K562 (cell line): Measurements from ENCODE around the gene IL4I1. TPM values are rescaled to one million over a fixed set of nuclear protein-coding genes. Genes with fewer than 3 reads are reported as not detected.

Experiments used
- AFF4 ChIP-seq: sonication (generic); formaldehyde crosslinking; IDR thresholded peaks from 2 replicates; pipeline ENCODE4 v1.8.0; 2023; ENCODE audit warnings: mild to moderate bottlenecking, missing genetic modification reagents
- ARID1B ChIP-seq: fragments of 450-650 bp; IDR thresholded peaks from 2 replicates; pipeline ENCODE4 v1.6.1; 2016; ENCODE audit warnings: antibody characterized with exemption, mild to moderate bottlenecking, inconsistent platforms
- BCL6 ChIP-seq: fragments of 250-450 bp; sonication (Bioruptor Pico); IDR thresholded peaks from 2 replicates; pipeline ENCODE4 v1.4.0; 2020
- BHLHE40 ChIP-seq: IDR thresholded peaks from 2 replicates; pipeline ENCODE4 v1.6.1; 2011; ENCODE audit warnings: low read length, improper control_type of control experiment
- BMI1 ChIP-seq: fragments of 150-350 bp; IDR thresholded peaks from 2 replicates; pipeline ENCODE4 v1.6.1; 2014; ENCODE audit warnings: low read length
- CEBPG ChIP-seq, 3 experiments: fragments of 200-800 bp in 1 of 3; sonication (Bioruptor generic) in 1 of 3; sonication (generic) in 1 of 3; formaldehyde crosslinking in 1 of 3; IDR thresholded peaks in 2 of 3; conservative IDR thresholded peaks in 1 of 3; 2 replicates each; pipeline versions ENCODE4 v1.6.1 to v1.8.0; 2016 to 2022; ENCODE audit warnings: missing compliant biosample characterization in 2 of 3, missing genetic modification characterization in 2 of 3, mild to moderate bottlenecking in 1 of 3, missing genetic modification reagents in 1 of 3
- DACH1 ChIP-seq: fragments of 450-650 bp; IDR thresholded peaks from 2 replicates; pipeline ENCODE4 v1.6.1; 2018; ENCODE audit not compliant: partially characterized antibody
- EWSR1 ChIP-seq: fragments of 450-650 bp; IDR thresholded peaks from 2 replicates; pipeline ENCODE4 v1.6.1; 2018; ENCODE audit warnings: borderline replicate concordance, mild to moderate bottlenecking, low read depth, moderate library complexity; ENCODE audit not compliant: partially characterized antibody
- FOXM1 ChIP-seq, 2 experiments: fragments of 450-650 bp in 1 of 2; sonication (generic) in 1 of 2; formaldehyde crosslinking in 1 of 2; IDR thresholded peaks; 2 replicates each; pipeline versions ENCODE4 v1.6.1 to v1.9.0; 2017 to 2022; ENCODE audit warnings: low read depth in 2 of 2, mild to moderate bottlenecking in 2 of 2, missing genetic modification reagents in 1 of 2, moderate library complexity in 1 of 2
- HES1 ChIP-seq: fragments of 450-650 bp; IDR thresholded peaks from 2 replicates; pipeline ENCODE4 v1.6.1; 2016; ENCODE audit warnings: low read depth, mild to moderate bottlenecking, moderate library complexity
- HMG20A ChIP-seq: fragments of 450-650 bp; formaldehyde crosslinking; conservative IDR thresholded peaks from 2 replicates; pipeline ENCODE4 v1.4.0; 2020; ENCODE audit warnings: mild to moderate bottlenecking, mixed read lengths
- HNRNPUL1 ChIP-seq: fragments of 200-400 bp; formaldehyde crosslinking; IDR thresholded peaks from 2 replicates; pipeline ENCODE4 v1.6.1; 2017; ENCODE audit warnings: low read length
- NR3C1 ChIP-seq: sonication (generic); formaldehyde crosslinking; IDR thresholded peaks from 2 replicates; pipeline ENCODE4 v1.8.1; 2022; ENCODE audit warnings: missing genetic modification reagents
- POLR2AphosphoS5 ChIP-seq: IDR thresholded peaks from 2 replicates; pipeline ENCODE4 v1.6.1; 2011; ENCODE audit warnings: mild to moderate bottlenecking, low read depth, low read length, moderate library complexity; ENCODE audit not compliant: control insufficient read depth, insufficient read depth
- PTBP1 ChIP-seq: fragments of 200-400 bp; formaldehyde crosslinking; IDR thresholded peaks from 2 replicates; pipeline ENCODE4 v1.6.1; 2017; ENCODE audit warnings: low read depth, low read length
- TARDBP ChIP-seq: fragments of 450-650 bp; IDR thresholded peaks from 2 replicates; pipeline ENCODE4 v1.6.1; 2016
- ZKSCAN1 ChIP-seq: fragments of 150-350 bp; IDR thresholded peaks from 2 replicates; pipeline ENCODE4 v1.6.1; 2016; ENCODE audit warnings: low read depth, low read length
- ZNF175 ChIP-seq: fragments of 200-800 bp; sonication (Bioruptor generic); IDR thresholded peaks from 2 replicates; pipeline ENCODE4 v1.6.1; 2016; ENCODE audit warnings: low read depth, mild to moderate bottlenecking, missing genetic modification characterization, missing compliant biosample characterization
- ZNF212 ChIP-seq: fragments of 450-650 bp; formaldehyde crosslinking; IDR thresholded peaks from 2 replicates; pipeline ENCODE4 v1.4.0; 2020; ENCODE audit warnings: mild to moderate bottlenecking
- ZNF551 ChIP-seq: fragments of 250-450 bp; sonication (Bioruptor Pico); IDR thresholded peaks from 2 replicates; pipeline ENCODE4 v1.5.0; 2021; ENCODE audit warnings: mild to moderate bottlenecking, moderate library complexity
- ZSCAN29 ChIP-seq: fragments of 450-650 bp; IDR thresholded peaks from 2 replicates; pipeline ENCODE4 v1.6.1; 2017
- polyA plus RNA-seq, 8 experiments: library from polyadenylated mRNA; depleted of rRNA in 4 of 8; stranded (reverse) in 5 of 8; unstranded in 3 of 8; fragments of >200 nt; fragmentation: Nextera tagmentation in 2 of 8; fragmentation: Illumina TruSeq in 1 of 8; extraction: Ambion mirVana in 2 of 8; extraction: Trizol in 1 of 8; gene quantifications; 2 replicates each; pipeline versions ENCODE4 v1.2.1 to v1.2.3, GENCODE V29; 2011 to 2014; ENCODE audit warnings: inconsistent platforms in 1 of 8, missing spikeins in 1 of 8
- total RNA-seq, 7 experiments: library from RNA; depleted of rRNA in 6 of 7; stranded (reverse); fragments of >200 nt in 6 of 7; fragmentation: Illumina TruSeq in 2 of 7; extraction: Trizol in 2 of 7; gene quantifications; 2 replicates each; pipeline versions ENCODE4 v1.2.1 to v1.2.3, GENCODE V29; 2011 to 2021; ENCODE audit warnings: low replicate concordance in 1 of 7
- TF ChIP-seq, protein P1 (sequence below), 2 experiments: IDR thresholded peaks in 1 of 2; conservative IDR thresholded peaks in 1 of 2; 2 replicates each; pipeline ENCODE4 v1.6.1; 2016; ENCODE audit warnings: low read depth in 2 of 2, mild to moderate bottlenecking in 1 of 2, missing compliant biosample characterization in 1 of 2, missing genetic modification characterization in 1 of 2, moderate library complexity in 1 of 2

The IL4I1 gene
- total and polyA plus RNA-seq, 9 of the 15 experiments (the other 6 are each of a cell fraction or from before 2014, with no cell fraction given): 0.06 to 0.95 (median 0.43) TPM; not detected in 2

DNA sequence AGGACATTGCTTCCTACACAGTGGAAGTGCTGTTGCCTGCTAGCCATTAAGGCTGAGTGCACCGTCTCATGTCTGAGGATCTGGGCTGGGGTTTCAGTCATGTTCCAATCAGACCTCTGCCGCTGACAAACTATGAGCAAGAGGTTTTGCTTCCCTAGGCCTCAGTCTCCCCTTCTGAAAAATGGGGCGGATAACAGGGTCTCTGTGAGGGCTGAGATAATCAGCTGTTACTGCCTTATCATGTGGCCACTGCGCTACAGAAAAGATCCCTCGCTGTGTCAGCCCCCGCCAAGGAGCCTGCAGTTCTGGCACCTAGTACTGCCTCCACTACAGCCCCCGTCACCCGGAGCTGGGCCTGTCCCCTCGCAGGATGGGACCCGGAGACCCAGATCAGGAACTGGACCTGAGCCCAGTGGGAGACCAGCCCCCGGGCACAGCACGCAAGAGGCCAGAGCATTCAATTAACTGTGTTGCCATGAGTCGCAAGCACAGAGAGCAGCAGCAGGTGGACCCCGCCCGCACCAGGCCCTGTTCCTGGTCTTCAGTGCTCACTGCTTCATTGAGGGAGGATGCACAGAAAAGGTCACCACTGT, 26.3 kb downstream of the IL4I1 start (continued):
- TF ChIP-seq, protein P1, sequence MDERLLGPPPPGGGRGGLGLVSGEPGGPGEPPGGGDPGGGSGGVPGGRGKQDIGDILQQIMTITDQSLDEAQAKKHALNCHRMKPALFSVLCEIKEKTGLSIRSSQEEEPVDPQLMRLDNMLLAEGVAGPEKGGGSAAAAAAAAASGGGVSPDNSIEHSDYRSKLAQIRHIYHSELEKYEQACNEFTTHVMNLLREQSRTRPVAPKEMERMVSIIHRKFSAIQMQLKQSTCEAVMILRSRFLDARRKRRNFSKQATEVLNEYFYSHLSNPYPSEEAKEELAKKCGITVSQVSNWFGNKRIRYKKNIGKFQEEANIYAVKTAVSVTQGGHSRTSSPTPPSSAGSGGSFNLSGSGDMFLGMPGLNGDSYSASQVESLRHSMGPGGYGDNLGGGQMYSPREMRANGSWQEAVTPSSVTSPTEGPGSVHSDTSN (CRISPR knock-in tag; IDR thresholded peaks at IDR 0.05; ENCODE audit: low read depth): no peak
- TF ChIP-seq, protein P1 (tag; conservative IDR thresholded peaks at IDR 0.05; ENCODE audit: low read depth): no peak
- TF ChIP-seq FOXM1 (IDR thresholded peaks at IDR 0.05; ENCODE audit: low read depth): no peak
- no peak for TF ChIP-seq FOXM1 (CRISPR knock-in tag; IDR thresholded peaks at IDR 0.05; ENCODE audit: low read depth)
- no peak for TF ChIP-seq BCL6 (CRISPR knock-in tag)
- no peak for TF ChIP-seq ZNF175 (CRISPR knock-in tag)
- TF ChIP-seq DACH1: peak; percentile 78
- TF ChIP-seq AFF4 (CRISPR knock-in tag): no peak
- TF ChIP-seq HES1: no peak
- peak; percentile 53 for TF ChIP-seq ARID1B
- TF ChIP-seq HNRNPUL1: no peak
- no peak for TF ChIP-seq TARDBP
- 0 out of 2 replicates have a peak, but pooled peaks have one; percentile 8 for TF ChIP-seq ZKSCAN1
- TF ChIP-seq ZNF212: no peak
- no peak for TF ChIP-seq CEBPG (CRISPR knock-in tag; IDR thresholded peaks at IDR 0.05)
- TF ChIP-seq CEBPG (tag; conservative IDR thresholded peaks at IDR 0.05 in 1 of 2, IDR thresholded peaks at IDR 0.05 in 1 of 2): no peak
- TF ChIP-seq EWSR1: no peak
- no peak for TF ChIP-seq HMG20A (CRISPR knock-in tag)
- no peak for TF ChIP-seq BMI1
- TF ChIP-seq POLR2AphosphoS5: no peak
- TF ChIP-seq ZNF551 (CRISPR knock-in tag): no peak
- no peak for TF ChIP-seq NR3C1 (CRISPR knock-in tag)
- TF ChIP-seq BHLHE40: no peak
- TF ChIP-seq PTBP1: peak; percentile 83; the same call in 1 of the 2 replicates
- TF ChIP-seq ZSCAN29: no peak
